Fibroblast of lung (primary cell): ENCODE results near the gene PRUNE2. TPM values are rescaled to one million over a fixed set of nuclear protein-coding genes. Genes with fewer than 3 reads are reported as not detected.

Experiments
- DNase-seq, 2 donors: peaks; one replicate each; pipeline versions ENCODE4 v3.0.0 to v3.0.0-alpha.2; 2010; ENCODE audit warnings: low read depth in 2 of 2
- H2AFZ ChIP-seq: 2 replicates; pipeline ENCODE4 v1.5.1; 2012; ENCODE audit warnings: low read length, control low read depth, inconsistent platforms
- H3K27ac ChIP-seq: 2 replicates; pipeline ENCODE4 v1.5.1; 2011; ENCODE audit warnings: low read length, control low read depth; ENCODE audit not compliant: insufficient read depth
- H3K27me3 ChIP-seq: 2 replicates; pipeline ENCODE4 v1.5.1; 2011; ENCODE audit warnings: mild to moderate bottlenecking, low read length; ENCODE audit not compliant: control insufficient read depth, insufficient read depth
- H3K36me3 ChIP-seq: 2 replicates; pipeline ENCODE4 v1.5.1; 2011; ENCODE audit warnings: low read length; ENCODE audit not compliant: control insufficient read depth, insufficient read depth
- H3K4me1 ChIP-seq: 2 replicates; pipeline ENCODE4 v1.5.1; 2011; ENCODE audit warnings: low read length; ENCODE audit not compliant: control insufficient read depth, insufficient read depth; ENCODE audit errors: extremely low read depth
- H3K4me2 ChIP-seq: 2 replicates; pipeline ENCODE4 v1.5.1; 2011; ENCODE audit warnings: low read length, control low read depth; ENCODE audit not compliant: insufficient read depth; ENCODE audit errors: extremely low read depth
- H3K4me3 ChIP-seq, 4 experiments: fragments of 200-600 bp in 1 of 4; sonication (generic) in 1 of 4; replicated peaks in 1 of 4; 2 replicates each; pipeline ENCODE4 v1.5.1; 2011 to 2016; ENCODE audit warnings: low read length in 4 of 4, low read depth in 3 of 4, mild to moderate bottlenecking in 3 of 4, control low read depth in 2 of 4, inconsistent platforms in 1 of 4, mixed read lengths in 1 of 4; ENCODE audit not compliant: insufficient read depth in 1 of 4; ENCODE audit errors: control extremely low read depth in 1 of 4
- H3K79me2 ChIP-seq: 2 replicates; pipeline ENCODE4 v1.5.1; 2012; ENCODE audit warnings: mild to moderate bottlenecking, low read length, inconsistent platforms; ENCODE audit not compliant: control insufficient read depth, insufficient read depth
- H3K9ac ChIP-seq: 2 replicates; pipeline ENCODE4 v1.5.1; 2011; ENCODE audit warnings: mild to moderate bottlenecking, low read length, control low read depth; ENCODE audit not compliant: insufficient read depth
- H3K9me3 ChIP-seq: 2 replicates; pipeline ENCODE4 v1.5.1; 2012; ENCODE audit warnings: low read depth, low read length; ENCODE audit not compliant: control insufficient read depth, insufficient read depth
- H4K20me1 ChIP-seq: 2 replicates; pipeline ENCODE4 v1.5.1; 2011; ENCODE audit warnings: low read length; ENCODE audit not compliant: control insufficient read depth, insufficient read depth; ENCODE audit errors: extremely low read depth
- EZH2 ChIP-seq: IDR thresholded peaks from 2 replicates; pipeline ENCODE4 v1.5.1; 2012; ENCODE audit warnings: low read length, control low read depth, mild to moderate bottlenecking; ENCODE audit errors: missing control alignments
- polyA plus RNA-seq, 2 donors: library from polyadenylated mRNA; depleted of rRNA in 1 of 2; stranded (reverse) in 1 of 2; unstranded in 1 of 2; fragments of >200 nt; gene quantifications; 2 replicates each; pipeline ENCODE4 v1.2.1, GENCODE V29; 2011 to 2012; ENCODE audit warnings: missing spikeins in 1 of 2
- total RNA-seq: library from RNA; depleted of rRNA; stranded (reverse); fragments of >200 nt; gene quantifications from 2 replicates; pipeline ENCODE4 v1.2.1, GENCODE V29; 2014
- TF ChIP-seq, protein P1 (sequence below), 2 donors: IDR thresholded peaks in 1 of 2; conservative IDR thresholded peaks in 1 of 2; 1 replicate in 1 of 2; 2 replicates in 1 of 2; pipeline ENCODE4 v1.5.1; 2011 to 2012; ENCODE audit warnings: low read length in 2 of 2, control low read depth in 1 of 2, inconsistent platforms in 1 of 2, low read depth in 1 of 2, mild to moderate bottlenecking in 1 of 2

The PRUNE2 gene
- total and polyA plus RNA-seq, 2 donors (not counting 1 experiment from before 2014, with no cell fraction given), result 5.4 to 95.6 TPM

DNA sequence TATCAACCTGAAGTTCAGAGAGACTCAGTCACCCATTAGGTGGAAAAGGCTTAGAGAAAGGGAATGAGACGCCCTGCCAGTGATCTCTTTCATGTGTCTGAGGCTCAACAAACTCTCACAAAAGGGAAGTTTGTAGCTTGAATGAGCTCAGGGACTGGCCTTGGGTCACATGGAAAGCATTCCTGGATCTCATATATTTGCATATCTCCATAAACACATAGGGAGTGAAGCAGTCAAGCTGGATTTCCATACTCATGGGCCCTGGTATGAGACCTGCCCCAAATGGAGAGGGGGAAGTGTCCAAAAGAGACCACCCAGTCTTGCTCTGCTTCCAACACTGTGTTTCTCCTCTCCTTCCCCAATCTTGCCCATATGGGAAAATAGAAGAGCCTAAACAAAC, 26.4 kb upstream of the PRUNE2 start:
- no peaks in the 10 kb centered on the region for H3K79me2 ChIP-seq
- DNase-seq, result no peak
- no peaks in the 10 kb centered on the region for H4K20me1 ChIP-seq
- no peak overlapping the region for H3K27ac ChIP-seq
- H3K4me2 ChIP-seq, result no peak overlapping the region
- TF ChIP-seq, protein P1, sequence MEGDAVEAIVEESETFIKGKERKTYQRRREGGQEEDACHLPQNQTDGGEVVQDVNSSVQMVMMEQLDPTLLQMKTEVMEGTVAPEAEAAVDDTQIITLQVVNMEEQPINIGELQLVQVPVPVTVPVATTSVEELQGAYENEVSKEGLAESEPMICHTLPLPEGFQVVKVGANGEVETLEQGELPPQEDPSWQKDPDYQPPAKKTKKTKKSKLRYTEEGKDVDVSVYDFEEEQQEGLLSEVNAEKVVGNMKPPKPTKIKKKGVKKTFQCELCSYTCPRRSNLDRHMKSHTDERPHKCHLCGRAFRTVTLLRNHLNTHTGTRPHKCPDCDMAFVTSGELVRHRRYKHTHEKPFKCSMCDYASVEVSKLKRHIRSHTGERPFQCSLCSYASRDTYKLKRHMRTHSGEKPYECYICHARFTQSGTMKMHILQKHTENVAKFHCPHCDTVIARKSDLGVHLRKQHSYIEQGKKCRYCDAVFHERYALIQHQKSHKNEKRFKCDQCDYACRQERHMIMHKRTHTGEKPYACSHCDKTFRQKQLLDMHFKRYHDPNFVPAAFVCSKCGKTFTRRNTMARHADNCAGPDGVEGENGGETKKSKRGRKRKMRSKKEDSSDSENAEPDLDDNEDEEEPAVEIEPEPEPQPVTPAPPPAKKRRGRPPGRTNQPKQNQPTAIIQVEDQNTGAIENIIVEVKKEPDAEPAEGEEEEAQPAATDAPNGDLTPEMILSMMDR (conservative IDR thresholded peaks at IDR 0.05 in 1 of 2, IDR thresholded peaks at IDR 0.05 in 1 of 2; ENCODE audit: low read depth in 1 of 2, low read length in 2 of 2), result no peak
- no peak overlapping the region for H3K4me3 ChIP-seq
- H3K9ac ChIP-seq, result no peak overlapping the region
- H3K9me3 ChIP-seq, result no peaks in the 10 kb centered on the region
- no peaks in the 10 kb centered on the region for H3K36me3 ChIP-seq
- H2AFZ ChIP-seq, result no peak overlapping the region
- no peaks in the 10 kb centered on the region for H3K4me1 ChIP-seq
- peaks cover 2% of the 10 kb centered on the region for H3K27me3 ChIP-seq

- Histone ChIP-seq H3K4me2 (no peak overlapping the region), H3K4me1 (no peaks in the 10 kb centered on the region), H3K4me3 (no peak overlapping the region), H3K79me2 (no peaks in the 10 kb centered on the region), H3K27ac (no peak overlapping the region), H3K36me3 (no peaks in the 10 kb centered on the region), H3K9ac (no peak overlapping the region), H4K20me1 (no peaks in the 10 kb centered on the region), H2AFZ (no peak overlapping the region), H3K27me3 (peaks cover 2% of the 10 kb centered on the region), H3K9me3 (no peaks in the 10 kb centered on the region)
- peak in 1 of 2 donors; percentile 44 for DNase-seq
- TF ChIP-seq EZH2, result no peak
- TF ChIP-seq, protein P1 (conservative IDR thresholded peaks at IDR 0.05 in 1 of 2, IDR thresholded peaks at IDR 0.05 in 1 of 2; ENCODE audit: low read depth in 1 of 2, low read length in 2 of 2), result no peak
These were observed 21.8 kb upstream of the PRUNE2 start for GRCh38 chr9:76927540-76928240.

DNA sequence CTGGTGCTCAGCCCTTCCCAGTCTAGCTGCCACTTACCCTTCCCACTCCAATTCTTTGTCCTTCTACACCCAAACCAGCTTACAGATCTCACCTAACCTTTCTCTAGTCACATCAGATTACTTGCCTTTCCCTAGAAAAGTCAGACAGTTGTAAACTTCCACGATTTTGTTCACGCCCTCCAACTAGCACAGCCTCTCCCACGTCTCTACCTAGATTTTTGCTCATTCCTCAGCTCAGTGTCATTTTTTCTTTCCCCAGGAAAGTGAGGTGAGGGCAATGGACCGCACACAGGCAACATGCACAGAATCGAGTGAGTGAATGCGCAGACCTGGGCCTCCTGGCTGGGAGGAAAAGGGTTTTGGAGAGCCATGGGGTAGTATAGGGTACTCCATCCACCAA, 20.9 kb upstream of the PRUNE2 start:
- Histone ChIP-seq H3K27me3 (no peaks in the 10 kb centered on the region), H4K20me1 (no peaks in the 10 kb centered on the region), H3K79me2 (no peaks in the 10 kb centered on the region), H3K36me3 (no peaks in the 10 kb centered on the region), H3K27ac (peak overlapping the region; percentile 47), H3K4me2 (no peak overlapping the region), H3K4me1 (no peaks in the 10 kb centered on the region), H3K9me3 (no peaks in the 10 kb centered on the region), H2AFZ (no peak overlapping the region), H3K4me3 (no peak overlapping the region), H3K9ac (no peak overlapping the region)
- DNase-seq, result peak in 1 of 2 donors; percentile 22
- TF ChIP-seq, protein P1 (conservative IDR thresholded peaks at IDR 0.05 in 1 of 2, IDR thresholded peaks at IDR 0.05 in 1 of 2; ENCODE audit: low read depth in 1 of 2, low read length in 2 of 2), result no peak
- TF ChIP-seq EZH2, result no peak
